Measurements from ENCODE around the gene CYP2E1.

GRCh38 chr10:133520193-133520738 lies 6.9 kb upstream of the CYP2E1 start:
- TF ChIP-seq, protein P1, sequence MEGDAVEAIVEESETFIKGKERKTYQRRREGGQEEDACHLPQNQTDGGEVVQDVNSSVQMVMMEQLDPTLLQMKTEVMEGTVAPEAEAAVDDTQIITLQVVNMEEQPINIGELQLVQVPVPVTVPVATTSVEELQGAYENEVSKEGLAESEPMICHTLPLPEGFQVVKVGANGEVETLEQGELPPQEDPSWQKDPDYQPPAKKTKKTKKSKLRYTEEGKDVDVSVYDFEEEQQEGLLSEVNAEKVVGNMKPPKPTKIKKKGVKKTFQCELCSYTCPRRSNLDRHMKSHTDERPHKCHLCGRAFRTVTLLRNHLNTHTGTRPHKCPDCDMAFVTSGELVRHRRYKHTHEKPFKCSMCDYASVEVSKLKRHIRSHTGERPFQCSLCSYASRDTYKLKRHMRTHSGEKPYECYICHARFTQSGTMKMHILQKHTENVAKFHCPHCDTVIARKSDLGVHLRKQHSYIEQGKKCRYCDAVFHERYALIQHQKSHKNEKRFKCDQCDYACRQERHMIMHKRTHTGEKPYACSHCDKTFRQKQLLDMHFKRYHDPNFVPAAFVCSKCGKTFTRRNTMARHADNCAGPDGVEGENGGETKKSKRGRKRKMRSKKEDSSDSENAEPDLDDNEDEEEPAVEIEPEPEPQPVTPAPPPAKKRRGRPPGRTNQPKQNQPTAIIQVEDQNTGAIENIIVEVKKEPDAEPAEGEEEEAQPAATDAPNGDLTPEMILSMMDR (IDR thresholded peaks at IDR 0.05; ENCODE audit: borderline replicate concordance, extremely low read depth, low read length, poor library complexity, severe bottlenecking) = peak; percentile 89
- TF ChIP-seq EZH2 (IDR thresholded peaks at IDR 0.05; ENCODE audit: borderline replicate concordance, low read depth, low read length, severe bottlenecking) = no peak
